GM19035 (cell line): ENCODE data around the gene CNOT10.
"Not testable (repeated sequence)": the region's sequence is repeated elsewhere in the genome, so short reads cannot be mapped to it uniquely, and the experiment has no call there.

Experiments
- ATAC-seq: cut with Tn5 transposase; IDR thresholded peaks from one replicate; pipeline ENCODE4 v1.9.1; 2021; ENCODE audit not compliant: unreplicated experiment

CNOT10 gene

GRCh38 chr3:32684800-32685542 is at the start of gene CNOT10:
Gene CNOT10 (plus strand): TSS chr3:32685188. CDS start chr3:32685461, 273 bp downstream.
- peak; percentile 97 for ATAC-seq

GRCh38 chr3:32640939-32641338 is 44.0 kb upstream of the CNOT10 start:
- no peak for ATAC-seq

DNA sequence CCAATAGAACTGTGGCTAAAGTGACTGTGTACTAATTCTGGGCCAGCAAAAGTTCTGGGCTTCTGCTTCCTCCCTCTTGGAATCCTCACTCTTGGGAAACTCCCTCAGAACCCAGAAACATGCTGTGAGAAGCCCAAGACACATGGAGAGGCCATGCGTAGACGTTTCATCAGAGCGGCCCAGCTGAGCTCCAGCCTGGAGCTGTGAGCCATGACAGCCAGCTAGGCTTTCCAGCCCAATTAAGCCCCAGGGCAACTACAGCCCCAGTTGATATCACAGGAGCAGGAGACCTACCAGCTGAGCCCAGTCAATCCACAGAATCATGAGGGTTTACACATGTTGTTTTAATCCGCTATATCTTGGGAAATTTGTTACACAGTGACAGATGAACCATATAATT is 43.6 kb upstream of the CNOT10 start:
- no peak for ATAC-seq

DNA sequence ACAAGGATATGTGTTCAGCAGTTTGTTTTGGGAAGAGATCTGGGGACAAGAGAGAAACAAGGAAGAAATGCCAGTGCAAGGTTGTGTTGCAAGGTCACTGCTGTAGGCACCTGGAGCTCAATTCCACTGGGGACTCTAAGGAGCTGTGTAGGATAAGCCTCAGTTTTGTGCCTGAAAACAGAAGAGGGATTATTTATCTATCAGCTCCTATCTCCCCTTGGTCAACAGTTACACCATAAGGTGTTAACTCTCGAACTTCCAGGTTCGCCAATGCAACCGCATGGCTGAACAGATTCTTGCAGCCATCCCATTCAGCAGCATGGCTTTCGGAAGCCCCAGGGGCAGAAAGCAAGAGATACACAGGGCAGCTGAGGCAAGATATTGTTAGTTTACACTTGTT is 41.6 kb upstream of the CNOT10 start:
- ATAC-seq: no peak

- ATAC-seq: no peak
Measured at GRCh38 chr3:32643816-32644215, 41.2 kb upstream of the CNOT10 start.

- no peak for ATAC-seq
Measured at GRCh38 chr3:32644380-32644779, 40.6 kb upstream of the CNOT10 start.

- no peak for ATAC-seq
Measured at GRCh38 chr3:32646761-32647160, 38.2 kb upstream of the CNOT10 start.

- not testable (repeated sequence) for ATAC-seq
Measured at GRCh38 chr3:32652337-32653100, 32.5 kb upstream of the CNOT10 start.

DNA sequence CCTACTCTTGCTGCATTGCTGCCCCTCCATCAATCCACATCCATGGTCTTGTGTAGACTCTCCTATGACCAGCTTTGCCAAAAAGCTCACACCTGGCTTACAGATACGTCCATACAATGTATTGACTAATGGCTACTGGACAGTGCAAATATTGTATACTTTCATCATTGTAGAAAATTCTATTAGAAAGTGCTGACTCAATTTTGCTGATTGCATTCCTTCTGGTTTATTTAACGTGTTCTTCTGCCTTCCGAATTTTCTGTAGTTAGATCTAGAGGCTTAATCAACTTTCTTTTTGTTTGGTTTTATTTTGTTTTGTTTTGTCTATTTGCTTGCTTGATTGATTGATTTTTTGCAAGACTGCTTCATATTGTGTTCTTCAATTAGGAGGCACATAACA is 29.8 kb upstream of the CNOT10 start:
- ATAC-seq: no peak

DNA sequence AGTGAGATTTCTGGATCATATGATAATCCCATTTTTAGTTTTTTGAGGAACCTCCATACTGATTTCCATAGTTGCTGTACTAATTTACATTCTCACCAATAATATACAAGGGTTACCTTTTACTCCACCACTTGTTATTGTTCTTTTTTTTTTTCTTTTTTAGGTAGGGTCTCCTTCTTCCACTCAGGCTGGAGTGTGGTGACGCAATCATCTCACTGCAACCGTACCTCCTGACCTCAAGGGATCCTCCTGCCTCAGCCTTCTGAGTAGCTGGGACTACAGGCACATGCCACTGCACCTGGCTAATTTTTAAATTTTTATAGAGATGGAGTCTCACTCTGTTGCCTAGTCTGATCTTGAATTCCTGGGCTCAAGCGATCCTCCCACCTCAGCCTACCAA is 24.4 kb upstream of the CNOT10 start:
- ATAC-seq: no peak

GRCh38 chr3:32662647-32663046 is 22.3 kb upstream of the CNOT10 start:
- ATAC-seq: no peak

DNA sequence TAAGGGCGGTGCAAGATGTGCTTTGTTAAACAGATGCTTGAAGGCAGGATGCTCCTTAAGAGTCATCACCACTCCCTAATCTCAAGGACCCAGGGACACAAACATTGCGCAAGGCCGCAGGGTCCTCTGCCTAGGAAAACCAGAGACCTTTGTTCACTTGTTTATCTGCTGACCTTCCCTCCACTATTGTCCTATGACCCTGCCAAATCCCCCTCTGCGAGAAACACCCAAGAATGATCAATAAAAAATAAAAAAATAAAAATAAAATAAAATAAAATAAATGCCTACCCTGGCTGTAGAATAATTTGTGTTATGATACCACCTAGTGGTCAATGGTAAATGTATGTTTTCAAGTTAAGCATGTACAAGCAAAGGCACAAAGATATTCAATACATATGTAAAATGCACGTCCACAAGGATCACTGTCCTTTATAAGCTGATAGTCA is 20.3 kb upstream of the CNOT10 start:
- not testable (repeated sequence) for ATAC-seq

GRCh38 chr3:32667072-32667582 is 17.9 kb upstream of the CNOT10 start:
- ATAC-seq: no peak

- not testable (repeated sequence) for ATAC-seq
Measured at GRCh38 chr3:32669226-32669625, 15.8 kb upstream of the CNOT10 start.

- ATAC-seq: not testable (repeated sequence)
Measured at GRCh38 chr3:32673730-32674129, 11.3 kb upstream of the CNOT10 start.

DNA sequence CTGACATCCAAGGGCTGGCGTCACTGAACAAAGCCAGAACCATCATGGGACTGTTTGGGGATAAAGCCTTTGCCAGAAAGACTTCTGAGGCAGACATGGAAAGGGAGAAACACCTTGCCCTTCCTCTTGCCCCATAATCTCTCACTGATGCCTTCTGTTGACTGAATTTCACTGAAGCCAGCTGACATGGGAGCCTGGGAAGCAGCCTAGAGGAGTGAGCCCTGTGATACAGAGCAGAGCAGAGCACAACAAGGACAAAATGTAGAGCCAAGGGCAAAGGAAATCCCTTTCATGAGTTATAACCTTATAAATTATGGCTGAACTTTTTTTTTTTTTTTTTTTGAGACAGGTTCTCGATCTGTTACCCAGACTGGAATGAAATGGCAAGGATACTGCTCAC is 9.8 kb upstream of the CNOT10 start:
- ATAC-seq: no peak

DNA sequence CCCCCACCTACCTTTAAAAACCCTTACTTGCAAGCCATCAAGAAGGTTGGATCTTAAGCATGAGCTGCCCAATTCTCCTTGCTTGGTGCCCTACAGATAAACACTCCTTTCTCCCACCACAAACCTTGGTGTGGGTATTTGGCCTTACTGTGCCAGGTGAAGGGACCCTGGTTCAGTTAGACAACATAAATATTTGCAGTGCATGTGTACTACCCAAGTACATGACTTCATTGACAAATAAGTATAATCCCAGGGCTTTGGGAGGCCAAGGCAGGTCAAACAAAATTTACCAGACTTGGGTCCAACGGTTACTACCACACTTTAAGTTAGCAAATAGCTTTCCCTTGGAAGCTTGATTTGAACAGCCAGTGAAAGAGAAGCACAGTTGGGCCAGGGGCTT is 9.3 kb upstream of the CNOT10 start:
- no peak for ATAC-seq

- ATAC-seq: no peak
Measured at GRCh38 chr3:32681811-32682210, 3.2 kb upstream of the CNOT10 start.

- no peak for ATAC-seq
Measured at GRCh38 chr3:32684029-32684799, 774 bp upstream of the CNOT10 start.

- no peak for ATAC-seq
Measured at GRCh38 chr3:32685543-32686185, 676 bp downstream of the CNOT10 start.

GRCh38 chr3:32686713-32687112 is 1.7 kb downstream of the CNOT10 start:
- no peak for ATAC-seq
